OCI-LY7 (cell line): ENCODE measurements around the gene AMOTL1. TPM values are rescaled to one million over a fixed set of nuclear protein-coding genes. Genes with fewer than 3 reads are reported as not detected.

Experiments
- BruUV-seq: library from RNA; stranded (reverse); fragments of 400-500 nt; replicated peaks from 2 replicates; lab custom pipeline; 2021; lab: Mats Ljungman, UMichigan
- CTCF ChIA-PET: fragments of 300-600 bp; sonication (Branson Sonifier 250); formaldehyde crosslinking; loops from one replicate; lab custom pipeline; 2022; ENCODE audit warnings: antibody characterized with exemption; ENCODE audit not compliant: unreplicated experiment; lab: Charles Lee
- POLR2A ChIA-PET: fragments of 300-600 bp; sonication (Branson Sonifier 250); formaldehyde crosslinking; loops from one replicate; lab custom pipeline; 2022; ENCODE audit warnings: antibody characterized with exemption; lab: Charles Lee
- DNase-seq: peaks from one replicate; pipeline ENCODE4 v3.0.0-alpha.2; 2015; ENCODE audit warnings: low spot score
- H2AFZ ChIP-seq: fragments of 200-600 bp; sonication (generic), shearing (Covaris generic); 2 replicates; pipeline ENCODE4 v1.6.1; 2014; ENCODE audit warnings: mild to moderate bottlenecking, antibody characterized with exemption, low read length, moderate library complexity
- H3K27ac ChIP-seq: fragments of 200-600 bp; sonication (generic); 2 replicates; pipeline ENCODE4 v1.5.1; 2014; ENCODE audit warnings: mixed run types, low read depth, mild to moderate bottlenecking, moderate library complexity, low read length, inconsistent platforms; ENCODE audit not compliant: poor library complexity, severe bottlenecking
- H3K36me3 ChIP-seq: fragments of 200-600 bp; sonication (generic); 2 replicates; pipeline ENCODE4 v1.6.1; 2014; ENCODE audit warnings: mild to moderate bottlenecking, antibody characterized with exemption, low read length, moderate library complexity, mixed read lengths; ENCODE audit not compliant: insufficient read depth
- H3K4me1 ChIP-seq: fragments of 200-600 bp; sonication (generic); 2 replicates; pipeline ENCODE4 v1.5.1; 2014; ENCODE audit warnings: mild to moderate bottlenecking, low read length; ENCODE audit not compliant: insufficient read depth, poor library complexity, severe bottlenecking
- H3K4me2 ChIP-seq: fragments of 200-600 bp; sonication (generic); 2 replicates; pipeline ENCODE4 v1.6.1; 2014; ENCODE audit warnings: mild to moderate bottlenecking, low read length
- H3K4me3 ChIP-seq: fragments of 200-600 bp; sonication (generic); 2 replicates; pipeline ENCODE4 v1.5.1; 2014; ENCODE audit warnings: mild to moderate bottlenecking, low read depth, low read length; ENCODE audit not compliant: poor library complexity, severe bottlenecking
- H3K79me2 ChIP-seq: fragments of 200-600 bp; sonication (generic); 2 replicates; pipeline ENCODE4 v1.6.1; 2016; ENCODE audit warnings: low read depth, mild to moderate bottlenecking, low read length, moderate library complexity, mixed read lengths; ENCODE audit not compliant: insufficient read depth
- H3K9me2 ChIP-seq: fragments of 200-600 bp; sonication (generic); 2 replicates; pipeline ENCODE4 v1.6.1; 2016; ENCODE audit warnings: mild to moderate bottlenecking, low read length, mixed read lengths; ENCODE audit not compliant: insufficient read depth
- H3K9me3 ChIP-seq: fragments of 200-600 bp; sonication (generic); 2 replicates; pipeline ENCODE4 v1.6.1; 2014; ENCODE audit warnings: mild to moderate bottlenecking, mixed run types, low read length, mixed read lengths
- H4K20me1 ChIP-seq: fragments of 200-600 bp; sonication (generic); 2 replicates; pipeline ENCODE4 v1.6.1; 2014; ENCODE audit warnings: mild to moderate bottlenecking, antibody characterized with exemption, low read length, moderate library complexity, mixed read lengths; ENCODE audit not compliant: insufficient read depth
- EZH2phosphoT487 ChIP-seq: fragments of 200-600 bp; sonication (generic); IDR thresholded peaks from 2 replicates; pipeline ENCODE4 v1.6.1; 2018; ENCODE audit warnings: low read depth, borderline replicate concordance, mild to moderate bottlenecking, mixed run types, antibody characterized with exemption, low read length, moderate library complexity, mixed read lengths
- intact Hi-C: fragments of 100-400 bp; cut with micrococcal nuclease; formaldehyde crosslinking; loops from one replicate; pipeline ENCODE4 v1.10.0; 2022; ENCODE audit not compliant: unreplicated experiment
- total RNA-seq, 2 experiments: library from RNA; depleted of rRNA in 1 of 2; stranded (reverse); fragments of >200 nt in 1 of 2; shearing (Covaris generic) in 1 of 2; gene quantifications; 2 replicates each; pipeline ENCODE4 v1.2.3, GENCODE V29; 2014 to 2022
- TF ChIP-seq, protein P1 (sequence below): fragments of 200-600 bp; sonication (generic); conservative IDR thresholded peaks from 2 replicates; pipeline ENCODE4 v1.5.1; 2014; ENCODE audit warnings: mild to moderate bottlenecking, antibody characterized with exemption, low read length, moderate library complexity, mixed read lengths

The AMOTL1 gene
- total RNA-seq, 2 experiments from 2014 or later = not detected

- Histone ChIP-seq H3K79me2 (no peaks in the 10 kb centered on the region), H3K9me2 (no peaks in the 10 kb centered on the region), H2AFZ (no peak overlapping the region), H3K9me3 (no peaks in the 10 kb centered on the region), H3K4me2 (no peak overlapping the region), H3K36me3 (no peaks in the 10 kb centered on the region), H3K27ac (no peak overlapping the region), H4K20me1 (no peaks in the 10 kb centered on the region), H3K4me3 (no peak overlapping the region), H3K4me1 (no peaks in the 10 kb centered on the region)
- ChIA-PET CTCF (no interaction called here), POLR2A (interaction anchor here (0.7 kb wide), 1 partner anchor 524 kb away, joined by 3 read pairs; no protein-coding TSS in a partner anchor)
- DNase-seq = no peak
- intact Hi-C loops = no loop called here
- no peak for TF ChIP-seq EZH2phosphoT487
- TF ChIP-seq, protein P1, sequence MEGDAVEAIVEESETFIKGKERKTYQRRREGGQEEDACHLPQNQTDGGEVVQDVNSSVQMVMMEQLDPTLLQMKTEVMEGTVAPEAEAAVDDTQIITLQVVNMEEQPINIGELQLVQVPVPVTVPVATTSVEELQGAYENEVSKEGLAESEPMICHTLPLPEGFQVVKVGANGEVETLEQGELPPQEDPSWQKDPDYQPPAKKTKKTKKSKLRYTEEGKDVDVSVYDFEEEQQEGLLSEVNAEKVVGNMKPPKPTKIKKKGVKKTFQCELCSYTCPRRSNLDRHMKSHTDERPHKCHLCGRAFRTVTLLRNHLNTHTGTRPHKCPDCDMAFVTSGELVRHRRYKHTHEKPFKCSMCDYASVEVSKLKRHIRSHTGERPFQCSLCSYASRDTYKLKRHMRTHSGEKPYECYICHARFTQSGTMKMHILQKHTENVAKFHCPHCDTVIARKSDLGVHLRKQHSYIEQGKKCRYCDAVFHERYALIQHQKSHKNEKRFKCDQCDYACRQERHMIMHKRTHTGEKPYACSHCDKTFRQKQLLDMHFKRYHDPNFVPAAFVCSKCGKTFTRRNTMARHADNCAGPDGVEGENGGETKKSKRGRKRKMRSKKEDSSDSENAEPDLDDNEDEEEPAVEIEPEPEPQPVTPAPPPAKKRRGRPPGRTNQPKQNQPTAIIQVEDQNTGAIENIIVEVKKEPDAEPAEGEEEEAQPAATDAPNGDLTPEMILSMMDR = no peak
- BruUV-seq = no TSS peak
Measured at GRCh38 chr11:94909371-94909820, 141.2 kb downstream of the AMOTL1 start.

DNA sequence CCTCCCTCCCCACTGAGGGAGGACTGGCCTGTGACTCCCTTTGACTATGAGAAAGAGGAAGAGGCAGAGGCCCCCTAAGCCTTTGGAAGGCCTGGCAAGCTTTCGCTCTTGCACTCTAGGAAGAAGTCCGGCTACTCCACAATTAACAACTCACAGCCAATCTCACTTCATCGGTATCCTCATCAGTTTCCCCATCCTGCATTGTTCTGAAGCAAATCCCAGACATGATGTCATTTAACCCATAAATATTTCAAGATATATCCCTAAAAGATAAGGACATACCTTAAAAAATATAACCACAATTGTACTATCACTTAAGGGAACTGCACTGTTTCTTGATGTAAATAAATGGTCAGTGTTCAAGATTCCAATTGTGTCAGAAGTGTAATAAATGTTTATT, 142.1 kb downstream of the AMOTL1 start:
- no peak for DNase-seq
- BruUV-seq = no TSS peak
- Histone ChIP-seq H3K4me1 (no peaks in the 10 kb centered on the region), H3K79me2 (no peaks in the 10 kb centered on the region), H3K27ac (no peak overlapping the region), H4K20me1 (no peaks in the 10 kb centered on the region), H3K9me2 (no peaks in the 10 kb centered on the region), H2AFZ (no peak overlapping the region), H3K36me3 (no peaks in the 10 kb centered on the region), H3K4me3 (no peak overlapping the region), H3K9me3 (no peaks in the 10 kb centered on the region), H3K4me2 (no peak overlapping the region)
- ChIA-PET CTCF (no interaction called here), POLR2A (no interaction called here)
- intact Hi-C loops = no loop called here
- TF ChIP-seq, protein P1 = no peak
- TF ChIP-seq EZH2phosphoT487 = no peak

GRCh38 chr11:94910779-94911178, 142.6 kb downstream of the AMOTL1 start:
- no peak overlapping the region for H3K27ac ChIP-seq
- no peaks in the 10 kb centered on the region for H3K9me3 ChIP-seq
- POLR2A ChIA-PET = interaction anchor here (0.5 kb wide), 1 partner anchor 721 kb away, joined by 3 read pairs; no protein-coding TSS in a partner anchor
- H3K4me1 ChIP-seq = no peaks in the 10 kb centered on the region
- H3K9me2 ChIP-seq = no peaks in the 10 kb centered on the region
- H3K4me2 ChIP-seq = no peak overlapping the region
- DNase-seq = no peak
- CTCF ChIA-PET = no interaction called here
- TF ChIP-seq EZH2phosphoT487 = no peak
- TF ChIP-seq, protein P1 = no peak
- H3K4me3 ChIP-seq = no peak overlapping the region
- no peaks in the 10 kb centered on the region for H3K36me3 ChIP-seq
- H2AFZ ChIP-seq = no peak overlapping the region
- no peaks in the 10 kb centered on the region for H3K79me2 ChIP-seq
- no peaks in the 10 kb centered on the region for H4K20me1 ChIP-seq
- intact Hi-C loops = no loop called here
- no TSS peak for BruUV-seq
